ENCODE measurements around the gene SUMO1.

Gene SUMO1

DNA sequence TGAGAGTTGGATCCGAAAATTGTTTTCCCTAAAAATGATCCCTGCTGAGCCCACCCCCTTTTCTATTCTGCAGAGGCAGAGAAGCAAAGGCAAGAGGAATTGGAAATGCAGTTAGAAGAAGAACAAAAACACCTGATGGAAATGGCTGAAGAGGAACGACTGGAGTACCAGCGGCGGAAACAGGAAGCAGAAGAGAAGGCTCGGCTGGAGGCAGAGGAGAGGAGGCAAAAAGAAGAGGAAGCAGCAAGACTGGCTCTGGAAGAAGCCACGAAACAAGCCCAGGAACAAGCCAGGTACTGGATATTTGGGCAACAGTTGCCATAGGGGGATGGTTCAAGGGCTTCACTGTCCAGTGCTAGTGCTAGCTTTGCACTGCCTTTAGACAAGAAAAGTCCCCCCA lies 41.7 kb downstream of the SUMO1 start:
- DNase-seq: no peak

DNA sequence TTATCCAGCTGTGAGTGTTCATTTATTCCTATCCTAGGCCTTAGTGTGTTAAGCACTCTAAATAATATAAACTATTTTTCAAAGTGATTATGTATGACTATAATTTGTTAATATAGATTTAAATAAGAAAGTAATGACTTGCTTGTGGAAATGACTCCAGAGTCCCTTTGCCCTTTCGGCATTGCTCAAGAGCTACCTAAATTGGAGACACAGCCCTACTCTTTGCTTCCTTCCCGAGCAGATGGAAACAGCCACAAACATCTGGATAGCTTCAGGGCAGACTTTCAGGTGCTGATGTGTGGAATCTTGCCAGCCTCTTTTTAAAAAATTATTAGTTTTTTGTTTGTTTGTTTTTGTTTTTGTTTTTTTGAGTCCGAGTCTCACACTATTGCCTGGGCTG lies 44.0 kb downstream of the SUMO1 start:
- DNase-seq: no peak

DNA sequence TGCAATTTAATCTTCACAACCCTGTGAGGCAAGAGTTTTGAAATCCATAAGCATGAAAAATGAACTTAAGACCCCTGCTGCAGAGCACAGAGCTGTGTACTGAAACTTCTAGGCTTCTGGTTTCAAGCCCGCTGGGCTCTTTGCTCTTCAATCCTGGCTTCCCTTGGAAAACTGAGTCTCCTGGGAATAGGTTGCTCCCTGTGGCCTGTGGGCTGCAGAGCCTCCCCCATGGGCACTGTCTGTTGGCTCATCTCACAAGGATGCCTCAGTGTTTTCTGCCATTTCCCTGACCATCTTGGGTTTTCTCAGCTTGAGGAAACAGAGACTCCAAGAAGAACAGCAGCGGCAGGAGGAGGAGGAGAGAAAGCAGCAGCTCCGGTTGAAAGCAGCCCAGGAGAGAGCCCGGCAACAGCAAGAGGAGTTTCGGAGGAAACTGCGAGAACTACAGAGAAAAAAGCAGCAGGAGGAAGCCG lies 44.5 kb downstream of the SUMO1 start:
- DNase-seq: no peak

DNA sequence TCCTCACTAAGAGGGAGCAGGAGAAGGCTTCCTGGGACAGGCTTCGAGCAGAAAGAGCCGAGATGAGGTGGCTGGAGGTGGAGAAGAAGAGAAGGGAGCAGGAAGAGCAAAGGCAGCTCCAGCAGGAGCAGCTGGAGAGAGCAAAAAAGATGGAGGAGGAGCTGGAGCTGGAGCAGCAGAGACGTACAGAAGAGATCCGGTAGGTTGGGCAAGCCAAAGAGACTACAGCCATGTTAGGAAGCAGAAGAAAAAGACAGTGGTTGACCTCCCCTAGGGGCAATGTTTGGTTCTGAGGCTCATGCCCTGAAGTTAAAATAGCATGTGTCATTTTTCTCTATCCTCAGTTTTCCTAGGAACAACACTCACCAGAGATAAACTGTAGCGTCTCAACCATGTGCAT lies 45.1 kb downstream of the SUMO1 start:
- DNase-seq: no peak

DNA sequence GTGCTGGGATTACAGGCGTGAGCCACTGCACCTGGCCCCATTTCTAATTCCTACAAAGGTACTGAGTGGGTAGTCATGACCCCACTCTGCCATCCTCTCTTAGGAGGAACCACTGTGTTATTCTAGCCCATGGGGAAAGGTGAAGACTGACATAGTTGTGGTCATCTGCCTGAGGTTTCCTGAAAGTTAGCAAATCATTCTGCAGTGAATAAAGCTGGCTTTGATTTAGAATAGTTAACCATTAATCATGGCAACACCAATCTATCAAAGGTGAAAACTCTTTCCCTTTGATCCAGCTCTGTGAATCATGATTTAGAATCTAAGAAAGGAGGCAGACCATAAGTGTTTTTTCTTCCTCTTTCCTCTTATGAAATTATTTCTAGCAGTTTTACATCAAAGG lies 50.8 kb downstream of the SUMO1 start:
- no peak for DNase-seq

DNA sequence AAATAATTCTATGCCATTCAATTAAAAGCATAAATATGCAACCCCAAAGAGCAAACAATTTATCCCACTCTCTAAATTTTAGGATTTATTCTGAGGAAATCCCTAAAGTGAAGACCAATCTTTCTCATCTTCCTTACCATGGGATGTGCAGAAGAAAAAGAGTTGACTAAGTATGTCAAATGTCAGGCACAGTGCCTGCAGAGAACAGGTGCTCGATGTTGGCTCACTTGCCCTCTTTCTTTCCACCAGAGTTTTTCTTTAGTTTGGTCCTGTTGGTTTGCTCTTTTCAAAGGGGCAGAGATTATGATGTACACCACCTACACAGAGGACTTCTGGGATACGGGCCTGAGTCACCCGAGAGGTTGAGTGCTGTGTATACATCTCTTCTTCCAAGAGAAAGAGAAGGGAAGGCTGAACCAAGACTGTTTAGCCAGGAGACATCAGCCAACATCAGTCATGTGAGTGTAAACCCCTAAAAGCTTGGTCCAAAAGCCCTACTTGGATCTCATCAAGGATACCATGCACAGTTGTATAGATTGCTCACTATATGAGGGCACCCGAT lies 51.7 kb downstream of the SUMO1 start:
- no peak for DNase-seq

DNA sequence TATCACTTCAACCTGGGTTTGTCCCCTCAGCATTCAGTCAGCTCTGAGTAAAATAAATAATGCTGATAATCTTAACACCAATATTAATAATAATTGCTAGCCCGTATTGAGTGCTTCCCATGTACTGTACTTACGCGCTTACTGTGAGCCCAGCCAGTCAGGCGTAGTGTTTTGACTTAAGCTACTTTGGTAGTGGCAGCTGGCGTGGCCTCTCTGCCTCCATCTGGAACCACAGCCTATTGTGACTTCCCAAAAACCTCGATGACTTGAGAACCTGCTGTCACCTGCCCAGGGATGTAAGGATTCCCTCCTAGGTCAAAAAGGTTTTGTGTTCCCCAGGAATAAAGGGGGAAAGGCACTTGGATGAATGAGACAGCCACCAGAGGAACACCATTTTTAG lies 53.2 kb downstream of the SUMO1 start:
- DNase-seq: no peak

DNA sequence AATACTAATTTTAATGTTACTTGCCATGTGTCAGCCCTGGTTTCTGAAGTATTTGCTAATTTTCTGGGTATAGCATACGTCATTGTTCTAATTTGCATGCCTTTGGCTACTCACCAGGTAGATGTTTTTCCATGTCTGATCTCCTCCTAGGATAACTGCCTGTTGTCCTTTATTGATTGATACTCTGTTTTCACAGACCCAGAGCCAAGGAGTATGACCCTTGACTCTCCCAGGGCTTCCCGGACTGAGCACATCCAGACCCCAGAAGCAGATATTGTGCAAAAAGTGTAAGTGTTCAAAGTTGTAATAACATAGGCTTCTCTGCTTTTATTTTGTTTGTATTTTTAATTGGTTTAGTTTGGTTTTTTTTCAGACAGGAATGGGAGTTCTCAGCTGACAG lies 53.8 kb downstream of the SUMO1 start:
- no peak for DNase-seq

DNA sequence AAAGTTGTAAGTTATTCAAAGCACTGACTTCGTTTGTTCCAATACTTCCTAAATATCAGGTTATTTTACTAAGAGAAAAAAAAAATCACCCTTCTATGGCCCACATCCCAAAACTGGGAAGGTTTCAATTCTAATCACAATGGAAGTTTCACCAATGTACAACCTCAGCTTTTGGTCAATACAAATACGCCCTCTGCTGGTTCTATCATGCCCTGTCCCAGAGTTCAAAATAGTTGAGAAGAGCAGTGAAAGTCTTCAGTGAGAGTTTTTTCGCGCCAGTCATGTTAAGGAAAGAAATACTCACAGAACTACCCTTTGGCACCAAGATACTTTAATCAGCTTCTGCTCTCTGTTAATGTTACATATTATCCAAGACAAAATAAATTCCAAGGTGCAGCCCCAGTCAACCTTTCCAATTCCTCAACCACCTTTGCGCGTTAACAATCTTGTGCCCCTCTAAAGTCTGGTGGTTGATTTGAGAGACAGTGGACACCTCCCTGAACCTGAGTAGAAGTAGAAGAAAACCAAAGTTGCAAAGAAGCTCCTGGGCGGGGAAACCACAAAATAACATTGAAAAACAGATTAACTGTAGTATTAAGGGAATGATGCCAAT lies 59.9 kb downstream of the SUMO1 start:
- peak; percentile 57 for DNase-seq

DNA sequence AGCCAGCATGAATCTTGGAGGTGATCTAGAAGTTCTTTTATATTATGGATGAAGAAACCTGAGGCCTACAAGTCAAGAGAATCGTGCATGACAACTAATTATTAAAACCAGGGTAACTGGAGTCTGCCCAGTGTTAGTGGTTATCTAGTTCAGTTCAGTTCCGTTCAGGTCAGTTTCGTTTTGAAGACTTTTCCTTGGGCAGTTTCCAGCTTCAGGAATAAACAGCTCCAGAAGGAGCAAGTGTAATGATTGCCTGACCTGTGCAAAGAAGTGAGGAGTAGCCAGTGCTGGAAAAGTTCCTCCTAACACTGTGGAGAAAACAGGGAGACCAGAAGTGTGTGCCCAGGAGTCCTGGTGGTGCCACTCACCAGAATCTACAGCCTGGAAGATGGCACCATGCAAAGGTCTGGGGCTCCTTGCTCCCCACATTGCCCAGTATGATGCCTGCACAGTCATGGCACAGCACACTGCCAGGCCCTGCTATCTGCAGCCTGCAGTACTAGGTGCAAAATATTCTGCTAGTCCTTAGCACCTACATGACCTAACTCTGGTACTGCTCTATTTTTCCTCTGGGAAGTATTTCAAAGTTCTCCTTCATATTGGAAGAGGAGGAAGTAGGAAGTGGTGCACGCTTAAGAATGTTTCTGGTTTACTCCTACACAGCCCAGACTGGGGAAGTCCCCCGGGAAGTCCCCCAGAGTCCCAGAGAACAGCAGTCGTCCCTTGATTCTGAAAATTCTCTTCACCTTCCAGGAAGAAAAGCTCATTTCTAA lies 65.8 kb downstream of the SUMO1 start:
- DNase-seq: no peak

DNA sequence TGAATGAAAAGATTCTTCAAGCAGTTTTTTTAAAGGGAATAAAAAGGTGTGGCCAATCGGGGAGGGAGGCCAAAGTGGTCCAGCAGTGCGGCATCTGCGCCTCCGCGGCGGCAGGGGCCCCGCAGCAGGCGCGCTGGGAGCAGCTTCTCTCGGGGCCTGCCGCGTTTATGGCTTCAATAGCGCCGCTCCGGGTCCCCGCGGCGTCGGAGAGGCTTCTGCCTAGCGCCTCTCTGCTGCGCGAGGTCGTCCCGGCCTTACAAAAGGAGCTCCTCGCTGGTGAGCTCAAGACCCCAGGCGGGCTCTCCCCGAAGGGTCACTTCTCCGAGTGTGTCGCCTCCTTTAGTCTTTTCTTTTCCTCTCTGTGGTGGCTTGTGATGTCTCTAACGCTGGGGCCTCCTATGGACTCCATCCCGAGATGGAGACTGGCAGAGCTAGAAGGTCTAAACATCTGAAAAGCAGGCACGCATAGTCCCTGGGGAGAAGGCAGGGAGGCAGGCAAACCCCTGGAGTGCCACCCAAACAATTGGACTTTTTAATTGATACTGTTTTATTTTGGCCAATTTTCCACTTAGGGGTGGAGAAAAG lies 67.1 kb downstream of the SUMO1 start:
- DNase-seq: no peak

DNA sequence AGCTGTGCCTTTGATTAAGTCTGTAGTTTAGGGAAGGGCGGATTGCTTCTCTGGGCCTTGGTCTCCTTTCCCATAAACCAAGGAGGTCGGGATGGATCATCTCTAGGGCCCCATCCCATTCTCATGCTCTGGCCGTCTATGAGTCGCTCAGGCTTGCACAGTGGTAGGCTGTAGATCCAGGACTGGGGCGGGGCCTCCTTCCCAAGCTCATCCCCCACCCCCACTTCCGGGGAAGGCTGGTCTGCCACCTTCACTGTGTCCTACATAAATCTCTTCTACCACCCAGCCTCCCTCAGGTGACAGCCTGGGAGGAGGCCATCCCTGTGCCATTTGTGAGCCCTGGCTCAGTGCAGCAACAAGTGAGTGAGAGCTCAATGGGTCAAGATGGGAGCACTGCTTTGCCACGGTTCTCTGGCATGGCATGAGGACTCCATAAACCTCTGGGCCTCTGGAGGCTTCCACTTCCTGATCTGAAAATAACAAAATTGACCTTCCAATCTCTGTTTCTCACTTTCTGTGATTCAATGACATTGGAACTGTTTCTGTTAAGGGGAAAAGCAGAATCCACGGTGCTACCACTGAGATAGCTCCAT lies 68.5 kb downstream of the SUMO1 start:
- no peak for DNase-seq

DNA sequence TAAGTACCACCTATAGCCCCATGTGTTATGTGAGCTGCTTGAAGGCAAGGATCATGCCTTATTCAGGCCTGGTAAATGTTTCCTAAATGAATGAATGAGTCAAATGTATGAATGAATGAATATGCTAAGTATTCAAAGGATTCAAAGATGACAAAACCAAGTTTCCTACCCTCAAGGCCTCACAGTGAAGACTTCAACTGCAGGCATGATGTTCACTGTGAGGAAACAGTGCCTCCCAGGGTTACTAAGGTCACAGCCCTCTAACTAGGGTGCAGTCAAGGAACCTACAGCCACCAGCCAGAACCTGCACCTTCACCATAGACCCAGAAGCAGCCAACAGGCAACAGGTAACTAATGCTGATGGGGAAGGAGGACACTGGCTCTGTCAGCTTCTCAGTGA lies 69.3 kb downstream of the SUMO1 start:
- no peak for DNase-seq

DNA sequence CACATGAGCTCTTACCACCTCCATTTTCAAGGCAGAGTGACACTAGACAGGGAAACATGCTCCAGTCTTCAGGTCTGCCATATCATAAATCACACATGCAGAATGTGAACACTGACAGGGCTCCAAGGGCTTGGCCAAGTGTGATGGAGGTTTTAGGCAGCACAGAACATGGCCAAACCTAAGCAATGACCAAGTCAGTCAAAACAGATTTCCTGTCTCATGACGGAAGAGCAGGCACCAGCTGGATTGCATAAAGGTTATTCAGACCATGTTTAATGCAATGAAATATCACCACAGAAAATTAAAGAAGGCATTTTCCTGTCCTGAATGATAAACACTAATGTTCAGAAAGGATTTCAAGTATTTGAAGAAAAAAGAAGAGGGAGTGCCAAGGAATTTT lies 72.5 kb downstream of the SUMO1 start:
- DNase-seq: no peak

DNA sequence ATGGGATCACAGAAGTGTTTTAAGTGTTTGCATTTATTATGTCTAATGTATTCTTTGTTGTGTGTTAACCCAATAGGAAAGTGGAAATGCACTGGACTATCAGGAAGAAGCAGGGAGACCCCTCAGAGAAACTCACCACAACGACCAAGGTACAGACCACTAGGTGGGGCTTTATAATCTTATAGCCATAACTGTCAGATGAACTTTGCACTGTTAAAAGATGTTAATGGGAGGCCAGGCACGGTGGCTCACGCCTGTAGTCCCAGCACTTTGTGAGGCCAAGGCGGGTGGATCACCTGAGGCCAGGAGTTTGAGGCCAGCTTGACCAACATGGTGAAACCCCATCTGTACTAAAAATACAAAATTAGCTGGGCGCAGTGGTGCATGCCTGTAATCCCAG lies 73.2 kb downstream of the SUMO1 start:
- DNase-seq: no peak

DNA sequence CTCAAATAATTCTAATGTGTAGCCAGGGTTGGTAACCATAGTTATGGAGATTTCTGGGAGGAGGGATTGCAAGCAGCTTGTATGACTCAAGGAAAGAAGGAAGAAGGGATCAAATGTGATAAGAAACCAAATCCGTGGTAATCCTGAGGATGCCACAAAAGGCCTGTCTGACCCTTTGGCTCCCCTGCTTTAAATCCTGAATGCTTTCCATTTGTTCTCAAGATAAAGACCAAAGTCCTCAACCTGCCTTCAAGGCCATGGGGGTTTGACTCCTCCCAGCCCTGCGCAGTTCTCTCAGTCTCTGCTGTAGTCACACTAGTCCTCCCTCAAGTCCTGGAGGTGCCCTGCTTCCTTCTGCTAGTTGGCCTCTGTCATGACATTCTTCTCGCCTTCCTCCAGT lies 74.0 kb downstream of the SUMO1 start:
- DNase-seq: no peak

DNA sequence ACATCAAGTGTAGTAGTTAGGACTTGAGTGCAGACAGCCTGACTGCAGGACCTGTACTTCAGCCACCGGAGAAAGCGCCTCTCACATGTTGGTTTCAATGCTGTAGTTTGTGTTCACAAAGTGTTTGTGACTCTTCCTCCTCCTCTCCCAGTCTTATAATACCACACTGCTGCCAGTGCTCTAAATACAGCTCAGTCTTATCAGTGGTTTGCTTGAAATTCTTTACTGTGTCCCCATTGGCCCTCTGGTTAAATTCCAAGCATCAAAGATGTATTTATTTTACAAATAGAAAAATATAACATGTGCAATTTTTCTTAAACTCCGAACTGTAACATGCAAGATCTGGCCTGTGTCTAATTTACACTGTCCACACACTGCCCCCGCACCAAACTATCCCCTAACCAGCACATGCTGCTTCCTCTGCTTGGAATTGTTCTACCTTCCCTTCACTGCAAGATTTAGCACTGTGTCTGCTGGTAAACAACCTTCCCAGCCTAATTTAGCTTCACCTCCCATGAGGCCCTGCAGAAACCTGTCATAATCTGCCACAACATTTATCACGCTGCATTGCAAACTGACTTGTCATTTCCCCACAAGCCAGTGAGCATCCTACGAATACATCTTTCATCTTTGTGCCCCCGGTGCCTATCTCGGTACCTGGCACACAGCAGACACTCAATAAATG lies 77.1 kb downstream of the SUMO1 start:
- no peak for DNase-seq

DNA sequence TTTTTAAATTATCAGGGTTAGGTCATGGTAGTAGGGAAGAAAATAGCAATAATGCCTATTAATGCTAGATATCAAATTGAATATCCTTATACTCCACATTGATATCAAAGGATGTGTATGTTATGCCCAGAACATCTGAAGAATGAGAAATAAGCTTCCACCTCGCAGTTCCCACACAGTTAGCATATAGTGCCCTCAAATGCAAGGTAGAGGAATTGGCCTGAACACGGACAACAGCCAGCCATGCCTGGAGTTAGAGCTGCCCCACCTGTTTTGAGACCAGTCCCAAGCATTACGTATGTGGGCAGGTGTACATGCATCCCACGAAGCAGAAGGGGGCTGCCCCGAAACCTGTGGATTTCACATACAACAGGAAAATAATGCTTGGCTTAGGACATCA lies 79.6 kb downstream of the SUMO1 start:
- DNase-seq: no peak

DNA sequence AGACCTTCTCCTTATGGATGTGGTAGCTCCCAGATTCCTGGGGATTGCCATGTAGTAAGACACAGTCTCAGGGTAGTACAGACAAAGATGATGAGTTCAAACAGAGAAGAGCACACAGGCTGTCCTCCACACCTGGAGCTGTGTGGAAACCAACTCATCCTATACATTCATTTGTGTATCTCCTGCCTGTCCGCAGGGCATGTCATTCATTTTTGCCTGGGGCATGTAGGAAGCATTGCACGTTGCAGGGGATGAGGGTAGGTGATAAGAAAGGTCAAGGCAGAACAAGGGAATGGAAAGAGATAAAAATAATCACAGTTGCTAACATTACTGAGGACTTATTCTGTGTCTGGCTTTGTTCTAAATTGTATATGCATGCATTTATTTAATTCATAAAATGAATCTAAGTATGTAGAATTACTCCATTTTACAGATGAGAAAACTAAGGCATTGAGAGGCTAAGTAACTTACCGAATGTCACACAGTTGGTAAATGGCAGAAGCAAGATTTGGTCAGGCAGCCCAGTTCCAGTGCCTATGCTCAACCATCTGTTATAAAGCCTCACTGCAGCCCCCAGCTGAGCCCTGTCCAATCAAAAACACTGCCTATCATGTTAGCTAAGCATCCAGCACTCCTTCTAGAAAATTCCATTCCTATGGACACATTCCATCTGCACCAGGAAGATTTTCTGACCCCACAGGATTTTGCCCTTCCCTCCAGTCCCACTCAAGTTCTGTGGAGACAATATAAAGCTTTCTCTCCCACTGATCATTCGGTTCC lies 81.0 kb downstream of the SUMO1 start:
- no peak for DNase-seq
